Hematopoietic multipotent progenitor cell treated with erythropoietin and hydrocortisone succinate and interleukin-3 and kit ligand, for 4 days (in vitro differentiated cells): ENCODE results near the gene SPACA5B.
"Not testable (repeated sequence)": the region's sequence is repeated elsewhere in the genome, so short reads cannot be mapped to it uniquely, and the experiment has no call there.

Experiments used
- DNase-seq: peaks from one replicate; pipeline ENCODE4 v3.0.0-alpha.2; 2015

SPACA5B gene

GRCh38 chrX:48130326-48130725 is at the start of gene SPACA5B:
TSS of gene SPACA5B (plus strand) at chrX:48130626. CDS start at chrX:48130688, 62 bp downstream.
- DNase-seq: not testable (repeated sequence)

- DNase-seq: peak; percentile 74
These were observed 47.2 kb upstream of the SPACA5B start for GRCh38 chrX:48083212-48083611.

GRCh38 chrX:48083706-48084105 is 46.7 kb upstream of the SPACA5B start:
- DNase-seq: no peak

- DNase-seq: peak; percentile 11
These were observed 44.3 kb upstream of the SPACA5B start for GRCh38 chrX:48086082-48086481.

GRCh38 chrX:48090123-48090522 is 40.3 kb upstream of the SPACA5B start:
- no peak for DNase-seq

GRCh38 chrX:48092558-48092957 is 37.9 kb upstream of the SPACA5B start:
- DNase-seq: not testable (repeated sequence)

GRCh38 chrX:48101443-48101842 is 29.0 kb upstream of the SPACA5B start:
- no peak for DNase-seq

GRCh38 chrX:48102874-48103374 is 27.5 kb upstream of the SPACA5B start:
- no peak for DNase-seq

GRCh38 chrX:48107717-48108116 is 22.7 kb upstream of the SPACA5B start:
- no peak for DNase-seq

GRCh38 chrX:48125286-48125685 is 5.1 kb upstream of the SPACA5B start:
- DNase-seq: not testable (repeated sequence)

GRCh38 chrX:48132308-48132844 is 1.9 kb downstream of the SPACA5B start:
- not testable (repeated sequence) for DNase-seq

- not testable (repeated sequence) for DNase-seq
These were observed 8.7 kb downstream of the SPACA5B start for GRCh38 chrX:48139076-48139475.

- not testable (repeated sequence) for DNase-seq
These were observed 11.5 kb downstream of the SPACA5B start for GRCh38 chrX:48141810-48142508.

- DNase-seq: not testable (repeated sequence)
These were observed 12.3 kb downstream of the SPACA5B start for GRCh38 chrX:48142697-48143096.

GRCh38 chrX:48153769-48154168 is 23.3 kb downstream of the SPACA5B start:
- no peak for DNase-seq

- no peak for DNase-seq
These were observed 24.4 kb downstream of the SPACA5B start for GRCh38 chrX:48154796-48155195.

GRCh38 chrX:48156014-48156413 is 25.6 kb downstream of the SPACA5B start:
- DNase-seq: no peak

GRCh38 chrX:48165241-48165640 is 34.8 kb downstream of the SPACA5B start:
- no peak for DNase-seq

- not testable (repeated sequence) for DNase-seq
These were observed 35.9 kb downstream of the SPACA5B start for GRCh38 chrX:48166322-48166721.

GRCh38 chrX:48179691-48180090 is 49.3 kb downstream of the SPACA5B start:
- DNase-seq: no peak

GRCh38 chrX:48180811-48181210 is 50.4 kb downstream of the SPACA5B start:
- DNase-seq: no peak

GRCh38 chrX:48181882-48182281 is 51.5 kb downstream of the SPACA5B start:
- DNase-seq: not testable (repeated sequence)
